Neural crest cell (in vitro differentiated cells): ENCODE data around the gene KCNS3. TPM values are rescaled to one million over a fixed set of nuclear protein-coding genes. Genes with fewer than 3 reads are reported as not detected.

Experiments used
- DNase-seq: peaks from one replicate; pipeline ENCODE4 v3.0.0; 2021; ENCODE audit warnings: low read depth, mixed read lengths, low spot score
- H3K27ac Mint-ChIP-seq: one replicate; pipeline ENCODE4 v1.8.0; 2021; ENCODE audit warnings: mild to moderate bottlenecking, mixed read lengths; ENCODE audit not compliant: unreplicated experiment
- H3K27me3 Mint-ChIP-seq: 2 replicates; pipeline ENCODE4 v1.8.0; 2021; ENCODE audit warnings: low read depth, mild to moderate bottlenecking, mixed read lengths
- H3K36me3 Mint-ChIP-seq: 2 replicates; pipeline ENCODE4 v1.8.0; 2021; ENCODE audit warnings: low read depth, mild to moderate bottlenecking, mixed read lengths
- H3K4me1 Mint-ChIP-seq: 2 replicates; pipeline ENCODE4 v1.8.0; 2021; ENCODE audit warnings: mixed read lengths
- H3K4me3 Mint-ChIP-seq: one replicate; pipeline ENCODE4 v1.8.0; 2021; ENCODE audit warnings: mild to moderate bottlenecking, mixed read lengths
- H3K9me3 Mint-ChIP-seq: 2 replicates; pipeline ENCODE4 v1.8.0; 2021; ENCODE audit warnings: mixed read lengths
- total RNA-seq: library from RNA; stranded (reverse); gene quantifications from 2 replicates; pipeline ENCODE4 v1.2.1, GENCODE V29; 2021
- TF ChIP-seq, protein P1 (sequence below): fragments of 200-600 bp; sonication (generic); conservative IDR thresholded peaks from 2 replicates; pipeline ENCODE4 v1.5.0; 2021; ENCODE audit warnings: antibody characterized with exemption, mild to moderate bottlenecking

Gene KCNS3
- total RNA-seq, 1 donor from 2014 or later = 1.4 TPM

DNA sequence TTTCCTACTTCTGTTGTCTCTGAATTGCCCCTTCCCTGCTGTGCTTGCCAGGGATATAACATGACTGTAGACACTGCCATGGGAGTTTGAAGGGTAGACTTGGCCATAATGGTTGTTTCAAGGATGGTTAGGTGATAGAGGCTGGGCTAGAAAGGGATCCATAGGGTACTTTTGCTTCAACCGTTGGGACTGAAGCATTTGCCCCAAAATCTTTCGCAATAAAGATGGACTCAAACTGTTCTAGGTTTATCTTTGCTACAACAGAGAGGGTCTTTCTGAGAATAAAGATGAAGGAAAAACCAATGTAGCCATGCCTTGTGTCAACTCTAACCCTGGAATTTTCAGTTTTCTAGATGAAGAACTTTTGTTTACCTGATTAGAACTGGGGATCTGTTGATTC is 35.0 kb upstream of the KCNS3 start:
- no peak for DNase-seq
- H3K27me3 Mint-ChIP-seq = peaks cover 9% of the 10 kb centered on the region
- no peaks in the 10 kb centered on the region for H3K4me1 Mint-ChIP-seq
- TF ChIP-seq, protein P1, sequence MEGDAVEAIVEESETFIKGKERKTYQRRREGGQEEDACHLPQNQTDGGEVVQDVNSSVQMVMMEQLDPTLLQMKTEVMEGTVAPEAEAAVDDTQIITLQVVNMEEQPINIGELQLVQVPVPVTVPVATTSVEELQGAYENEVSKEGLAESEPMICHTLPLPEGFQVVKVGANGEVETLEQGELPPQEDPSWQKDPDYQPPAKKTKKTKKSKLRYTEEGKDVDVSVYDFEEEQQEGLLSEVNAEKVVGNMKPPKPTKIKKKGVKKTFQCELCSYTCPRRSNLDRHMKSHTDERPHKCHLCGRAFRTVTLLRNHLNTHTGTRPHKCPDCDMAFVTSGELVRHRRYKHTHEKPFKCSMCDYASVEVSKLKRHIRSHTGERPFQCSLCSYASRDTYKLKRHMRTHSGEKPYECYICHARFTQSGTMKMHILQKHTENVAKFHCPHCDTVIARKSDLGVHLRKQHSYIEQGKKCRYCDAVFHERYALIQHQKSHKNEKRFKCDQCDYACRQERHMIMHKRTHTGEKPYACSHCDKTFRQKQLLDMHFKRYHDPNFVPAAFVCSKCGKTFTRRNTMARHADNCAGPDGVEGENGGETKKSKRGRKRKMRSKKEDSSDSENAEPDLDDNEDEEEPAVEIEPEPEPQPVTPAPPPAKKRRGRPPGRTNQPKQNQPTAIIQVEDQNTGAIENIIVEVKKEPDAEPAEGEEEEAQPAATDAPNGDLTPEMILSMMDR = no peak
- H3K36me3 Mint-ChIP-seq = no peaks in the 10 kb centered on the region
- no peaks in the 10 kb centered on the region for H3K9me3 Mint-ChIP-seq
- H3K4me3 Mint-ChIP-seq = no peak overlapping the region
- no peak overlapping the region for H3K27ac Mint-ChIP-seq

DNA sequence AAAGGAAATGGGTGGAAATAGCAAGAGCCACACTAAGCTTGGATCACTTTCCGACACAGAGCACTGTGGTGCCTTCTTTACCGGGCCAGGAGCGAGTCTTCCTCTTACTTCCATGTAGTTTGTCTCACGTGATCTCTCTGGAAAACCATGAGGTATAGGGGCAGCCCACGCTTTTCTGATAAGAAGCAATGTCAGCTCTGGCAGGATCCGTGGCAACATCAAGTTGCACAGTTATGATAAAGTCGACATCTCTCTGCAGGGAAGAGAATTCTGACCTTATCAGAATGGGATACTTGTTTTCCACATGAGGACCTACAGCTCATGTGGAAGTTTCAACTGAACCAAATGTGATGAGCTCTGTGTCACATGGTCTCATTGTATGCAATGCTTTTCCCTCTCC is 32.7 kb upstream of the KCNS3 start:
- H3K27me3 Mint-ChIP-seq = peaks cover 9% of the 10 kb centered on the region
- no peak overlapping the region for H3K4me3 Mint-ChIP-seq
- DNase-seq = no peak

DNA sequence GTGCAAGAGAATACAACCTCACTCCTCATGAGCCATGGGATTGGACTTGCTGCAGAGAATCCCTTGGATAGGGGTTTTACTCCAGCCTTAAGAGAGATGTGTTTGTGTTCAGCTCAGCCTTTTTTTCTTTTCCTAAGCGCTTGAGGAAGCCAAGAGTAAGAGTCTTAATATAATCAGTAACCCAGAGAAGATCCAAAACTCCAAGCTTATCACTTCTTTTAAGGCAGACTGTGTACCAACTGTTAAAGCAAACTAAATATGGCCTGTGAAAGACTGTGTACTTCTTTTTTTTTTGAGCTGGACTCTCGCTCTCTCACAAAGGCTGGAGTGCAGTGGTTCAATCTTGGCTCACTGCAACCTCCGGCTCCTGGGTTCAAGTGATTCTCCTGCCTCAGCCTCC is 31.8 kb upstream of the KCNS3 start:
- H3K27me3 Mint-ChIP-seq = peaks cover 8% of the 10 kb centered on the region
- no peaks in the 10 kb centered on the region for H3K36me3 Mint-ChIP-seq
- TF ChIP-seq, protein P1 = no peak
- no peak for DNase-seq
- no peaks in the 10 kb centered on the region for H3K4me1 Mint-ChIP-seq
- no peaks in the 10 kb centered on the region for H3K9me3 Mint-ChIP-seq
- H3K4me3 Mint-ChIP-seq = no peak overlapping the region
- H3K27ac Mint-ChIP-seq = no peak overlapping the region

More for the DNA sequence above, 32.7 kb upstream of the KCNS3 start:
- TF ChIP-seq, protein P1 = no peak
- Mint-ChIP-seq H3K9me3 (no peaks in the 10 kb centered on the region), H3K27ac (no peak overlapping the region), H3K36me3 (no peaks in the 10 kb centered on the region), H3K4me1 (no peaks in the 10 kb centered on the region)

DNA sequence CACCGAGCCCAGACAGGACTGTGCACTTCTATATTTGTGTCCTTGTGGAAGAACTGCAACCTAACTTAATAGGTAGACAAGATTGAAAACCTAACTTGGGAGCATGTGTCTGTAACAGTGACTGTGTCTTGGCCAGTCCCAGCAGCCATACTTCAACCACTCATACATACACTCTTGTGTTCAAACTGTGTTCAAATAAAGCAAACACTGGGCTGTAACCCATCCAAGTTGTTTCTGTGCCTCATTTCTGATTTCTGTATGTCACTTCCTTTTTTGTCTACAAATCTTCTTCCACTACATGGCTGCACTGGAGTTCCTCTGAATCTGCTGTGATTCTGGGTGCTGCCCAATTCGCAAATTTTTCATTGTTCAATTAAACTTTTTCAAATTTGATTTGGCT is 31.2 kb upstream of the KCNS3 start:
- H3K36me3 Mint-ChIP-seq = no peaks in the 10 kb centered on the region
- H3K4me3 Mint-ChIP-seq = no peak overlapping the region
- H3K27ac Mint-ChIP-seq = no peak overlapping the region
- DNase-seq = no peak
- no peaks in the 10 kb centered on the region for H3K4me1 Mint-ChIP-seq
- TF ChIP-seq, protein P1 = no peak
- H3K27me3 Mint-ChIP-seq = peaks cover 12% of the 10 kb centered on the region
- H3K9me3 Mint-ChIP-seq = no peaks in the 10 kb centered on the region

DNA sequence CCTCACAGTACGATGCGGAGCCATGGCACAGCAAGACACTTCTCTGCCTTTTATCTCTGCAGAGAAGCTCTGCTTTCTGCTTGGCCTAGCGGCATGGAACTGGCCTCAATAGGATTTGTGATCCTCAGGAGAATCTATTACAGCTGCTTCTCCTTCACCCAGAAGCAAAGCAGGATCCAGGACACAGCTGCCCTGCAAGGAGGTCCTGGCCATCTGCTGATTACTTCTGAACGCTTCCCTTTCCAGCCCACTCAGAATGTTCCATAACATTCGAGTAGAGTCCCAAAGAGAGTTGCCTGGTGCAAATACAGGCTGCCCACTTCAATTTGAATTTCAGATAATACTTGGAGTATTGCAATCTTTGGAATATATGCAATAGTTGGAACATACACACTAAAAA is 29.2 kb upstream of the KCNS3 start:
- Mint-ChIP-seq H3K27me3 (peaks cover 13% of the 10 kb centered on the region), H3K4me1 (no peaks in the 10 kb centered on the region), H3K4me3 (no peak overlapping the region), H3K27ac (no peak overlapping the region), H3K9me3 (no peaks in the 10 kb centered on the region), H3K36me3 (no peaks in the 10 kb centered on the region)
- DNase-seq = no peak
- TF ChIP-seq, protein P1 = no peak

DNA sequence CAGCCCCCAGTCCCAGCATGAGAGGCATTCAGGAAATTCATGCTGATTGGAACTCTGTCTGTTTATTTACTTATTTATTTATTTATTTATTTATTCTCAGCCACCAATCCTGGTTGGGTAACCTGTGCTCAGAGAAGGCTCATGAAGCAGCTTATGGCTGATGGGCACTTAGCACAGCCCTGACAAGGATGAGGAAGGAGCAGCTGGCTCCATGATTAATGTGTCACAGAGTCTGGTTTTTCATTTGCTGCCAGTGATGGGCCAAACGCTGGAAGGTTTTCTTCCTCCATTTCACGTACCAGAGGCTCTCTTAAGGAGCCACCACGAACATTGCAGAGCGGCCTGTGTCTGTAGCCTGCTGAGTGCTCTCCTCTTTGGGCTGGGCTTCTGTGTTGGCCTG is 28.3 kb upstream of the KCNS3 start:
- no peak overlapping the region for H3K4me3 Mint-ChIP-seq
- no peaks in the 10 kb centered on the region for H3K4me1 Mint-ChIP-seq
- peaks cover 20% of the 10 kb centered on the region for H3K27me3 Mint-ChIP-seq
- TF ChIP-seq, protein P1 = no peak
- no peaks in the 10 kb centered on the region for H3K9me3 Mint-ChIP-seq
- no peak overlapping the region for H3K27ac Mint-ChIP-seq
- H3K36me3 Mint-ChIP-seq = no peaks in the 10 kb centered on the region
- DNase-seq = no peak
